T-helper 1 cell treated with Interleukin-12 subunit alpha and Interleukin-12 subunit beta and Interleukin-4 antibody, amounts not matched to agents 30 μg/mL and 1 μg/mL, for 36 hours (primary cell): Measurements from ENCODE around the gene KLHL33.

Experiments used
- H3K27ac Mint-ChIP-seq: one replicate; pipeline ENCODE4 v1.8.0; 2021; ENCODE audit warnings: mild to moderate bottlenecking, mixed read lengths
- H3K27me3 Mint-ChIP-seq: one replicate; pipeline ENCODE4 v1.8.0; 2021; ENCODE audit warnings: low read depth, mixed read lengths
- H3K36me3 Mint-ChIP-seq: one replicate; pipeline ENCODE4 v1.8.0; 2021; ENCODE audit warnings: low read depth, mixed read lengths
- H3K4me1 Mint-ChIP-seq: one replicate; pipeline ENCODE4 v1.8.0; 2021; ENCODE audit warnings: low read depth, mixed read lengths
- H3K4me3 Mint-ChIP-seq: one replicate; pipeline ENCODE4 v1.8.0; 2021; ENCODE audit warnings: mild to moderate bottlenecking, moderate library complexity, mixed read lengths
- H3K9me3 Mint-ChIP-seq: one replicate; pipeline ENCODE4 v1.8.0; 2021; ENCODE audit warnings: mixed read lengths

KLHL33 gene

GRCh38 chr14:20412876-20413743 is 22.9 kb downstream of the KLHL33 start, which contains the start of gene TEP1:
TEP1 (minus strand) TSS chr14:20413501; CDS start chr14:20408439, 5,062 bp downstream.
- Mint-ChIP-seq H3K4me1 (peaks cover 31% of the 10 kb centered on the region), H3K36me3 (peaks cover 8% of the 10 kb centered on the region), H3K4me3 (peak within 1 kb of the TSS; percentile 99), H3K27me3 (no peaks in the 10 kb centered on the region), H3K27ac (peak within 1 kb of the TSS; percentile 96), H3K9me3 (no peaks in the 10 kb centered on the region)

- H3K4me1 Mint-ChIP-seq, result peaks cover 33% of the 10 kb centered on the region
- H3K27me3 Mint-ChIP-seq, result no peaks in the 10 kb centered on the region
- peak overlapping the region; percentile 99 for H3K4me3 Mint-ChIP-seq
- H3K36me3 Mint-ChIP-seq, result peaks cover 12% of the 10 kb centered on the region
- H3K27ac Mint-ChIP-seq, result peak overlapping the region; percentile 96
- H3K9me3 Mint-ChIP-seq, result no peaks in the 10 kb centered on the region
These were observed 23.6 kb downstream of the KLHL33 start for GRCh38 chr14:20412411-20412810.

DNA sequence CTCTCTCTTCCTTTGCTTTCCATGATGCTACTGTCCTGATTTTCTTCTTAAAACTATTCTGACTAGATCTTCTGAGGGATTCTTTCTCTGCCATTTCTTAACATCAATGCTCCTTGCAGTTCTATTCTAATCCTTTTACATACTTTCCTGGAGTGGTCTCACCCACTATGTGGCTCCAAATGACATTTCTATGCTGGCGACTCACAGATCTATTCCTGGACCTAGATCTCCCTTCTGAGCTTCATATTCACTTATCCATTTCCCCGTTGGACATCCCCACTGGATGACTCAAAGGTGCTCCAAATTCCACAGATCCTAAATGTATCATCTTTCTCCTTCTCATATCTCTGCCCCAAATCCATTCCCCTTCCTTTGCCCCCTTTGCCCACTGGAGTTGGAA is 26.7 kb downstream of the KLHL33 start:
- Mint-ChIP-seq H3K4me1 (peaks cover 39% of the 10 kb centered on the region), H3K36me3 (peaks cover 36% of the 10 kb centered on the region), H3K4me3 (no peak overlapping the region), H3K27me3 (no peaks in the 10 kb centered on the region), H3K9me3 (no peaks in the 10 kb centered on the region), H3K27ac (no peak overlapping the region)

- H3K27ac Mint-ChIP-seq, result no peak overlapping the region
- no peaks in the 10 kb centered on the region for H3K9me3 Mint-ChIP-seq
- peaks cover 29% of the 10 kb centered on the region for H3K4me1 Mint-ChIP-seq
- no peak overlapping the region for H3K4me3 Mint-ChIP-seq
- H3K36me3 Mint-ChIP-seq, result peaks cover 63% of the 10 kb centered on the region
- no peaks in the 10 kb centered on the region for H3K27me3 Mint-ChIP-seq
These were observed 32.4 kb downstream of the KLHL33 start for GRCh38 chr14:20403521-20403920.

DNA sequence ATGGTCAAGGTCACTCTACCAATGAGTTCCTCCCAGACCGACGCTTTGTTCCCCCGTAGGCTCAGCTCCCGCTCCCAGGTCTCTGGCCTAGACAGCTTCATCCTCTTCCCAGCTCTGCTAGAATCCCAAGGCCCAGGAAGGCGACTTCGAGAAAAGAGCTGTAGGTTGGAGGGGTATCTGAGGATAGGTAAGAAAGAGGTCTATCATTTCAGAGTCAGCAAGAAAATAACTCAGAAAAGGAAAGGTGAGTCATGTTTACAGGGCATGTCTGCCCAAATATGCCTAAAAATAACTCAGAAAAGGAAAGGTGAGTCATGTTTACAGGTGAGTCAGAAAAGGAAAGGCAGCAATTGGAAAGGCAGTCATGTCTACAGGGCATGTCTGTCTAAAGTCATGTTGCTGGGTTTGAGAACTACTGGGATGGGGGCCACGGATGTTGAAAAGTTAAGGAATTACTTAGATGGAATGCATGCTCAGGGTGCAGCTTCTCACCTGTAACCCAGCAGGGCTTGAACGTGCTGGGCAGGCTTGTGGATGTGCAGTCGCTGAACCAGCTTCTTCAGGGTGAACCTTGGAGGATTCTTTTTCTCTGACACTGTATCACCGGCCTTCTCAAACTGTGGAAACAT is 34.9 kb downstream of the KLHL33 start:
- H3K4me1 Mint-ChIP-seq, result peaks cover 20% of the 10 kb centered on the region
- peak overlapping the region; percentile 67 for H3K27ac Mint-ChIP-seq
- H3K36me3 Mint-ChIP-seq, result peaks cover 60% of the 10 kb centered on the region
- no peaks in the 10 kb centered on the region for H3K27me3 Mint-ChIP-seq
- H3K9me3 Mint-ChIP-seq, result no peaks in the 10 kb centered on the region
- peak overlapping the region; percentile 38 for H3K4me3 Mint-ChIP-seq

- H3K4me1 Mint-ChIP-seq, result peaks cover 18% of the 10 kb centered on the region
These were observed 35.4 kb downstream of the KLHL33 start for GRCh38 chr14:20400589-20400964.

DNA sequence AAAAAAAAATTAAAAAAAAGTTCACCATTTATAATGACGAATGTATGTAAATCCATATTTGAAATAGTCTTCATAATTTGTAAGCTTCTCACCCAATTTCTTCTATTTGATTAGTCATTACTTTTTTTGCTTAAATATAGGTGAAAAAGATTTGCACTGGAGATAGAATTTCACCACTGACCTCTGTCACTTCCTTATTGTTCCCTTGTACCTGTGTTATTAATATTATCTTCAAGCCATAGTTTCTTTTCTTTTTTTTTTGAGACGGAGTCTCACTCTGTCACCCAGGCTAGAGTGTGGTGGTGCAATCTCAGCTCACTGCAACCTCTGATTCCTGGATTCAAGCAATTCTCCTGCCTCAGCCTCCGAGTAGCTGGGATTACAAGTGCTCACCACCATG is 38.5 kb downstream of the KLHL33 start:
- peaks cover 13% of the 10 kb centered on the region for H3K4me1 Mint-ChIP-seq
- no peaks in the 10 kb centered on the region for H3K27me3 Mint-ChIP-seq
- no peaks in the 10 kb centered on the region for H3K9me3 Mint-ChIP-seq
- H3K4me3 Mint-ChIP-seq, result no peak overlapping the region
- peaks cover 43% of the 10 kb centered on the region for H3K36me3 Mint-ChIP-seq
- H3K27ac Mint-ChIP-seq, result no peak overlapping the region

More at GRCh38 chr14:20400589-20400964, 35.4 kb downstream of the KLHL33 start:
- no peaks in the 10 kb centered on the region for H3K9me3 Mint-ChIP-seq
- peaks cover 60% of the 10 kb centered on the region for H3K36me3 Mint-ChIP-seq
- H3K27me3 Mint-ChIP-seq, result no peaks in the 10 kb centered on the region
- peak overlapping the region; percentile 38 for H3K4me3 Mint-ChIP-seq
- H3K27ac Mint-ChIP-seq, result peak overlapping the region; percentile 67

GRCh38 chr14:20391505-20391904 is 44.5 kb downstream of the KLHL33 start:
- Mint-ChIP-seq H3K27ac (no peak overlapping the region), H3K9me3 (no peaks in the 10 kb centered on the region), H3K4me3 (no peak overlapping the region), H3K36me3 (peaks cover 45% of the 10 kb centered on the region), H3K4me1 (no peaks in the 10 kb centered on the region), H3K27me3 (no peaks in the 10 kb centered on the region)

- Mint-ChIP-seq H3K27me3 (no peaks in the 10 kb centered on the region), H3K27ac (no peak overlapping the region), H3K36me3 (peaks cover 45% of the 10 kb centered on the region), H3K4me1 (no peaks in the 10 kb centered on the region), H3K9me3 (no peaks in the 10 kb centered on the region), H3K4me3 (no peak overlapping the region)
These were observed 47.8 kb downstream of the KLHL33 start for GRCh38 chr14:20388159-20388558.

- H3K4me1 Mint-ChIP-seq, result no peaks in the 10 kb centered on the region
- peaks cover 42% of the 10 kb centered on the region for H3K36me3 Mint-ChIP-seq
- no peak overlapping the region for H3K4me3 Mint-ChIP-seq
- no peaks in the 10 kb centered on the region for H3K27me3 Mint-ChIP-seq
- H3K27ac Mint-ChIP-seq, result no peak overlapping the region
- no peaks in the 10 kb centered on the region for H3K9me3 Mint-ChIP-seq
These were observed 48.4 kb downstream of the KLHL33 start for GRCh38 chr14:20387576-20387975.

DNA sequence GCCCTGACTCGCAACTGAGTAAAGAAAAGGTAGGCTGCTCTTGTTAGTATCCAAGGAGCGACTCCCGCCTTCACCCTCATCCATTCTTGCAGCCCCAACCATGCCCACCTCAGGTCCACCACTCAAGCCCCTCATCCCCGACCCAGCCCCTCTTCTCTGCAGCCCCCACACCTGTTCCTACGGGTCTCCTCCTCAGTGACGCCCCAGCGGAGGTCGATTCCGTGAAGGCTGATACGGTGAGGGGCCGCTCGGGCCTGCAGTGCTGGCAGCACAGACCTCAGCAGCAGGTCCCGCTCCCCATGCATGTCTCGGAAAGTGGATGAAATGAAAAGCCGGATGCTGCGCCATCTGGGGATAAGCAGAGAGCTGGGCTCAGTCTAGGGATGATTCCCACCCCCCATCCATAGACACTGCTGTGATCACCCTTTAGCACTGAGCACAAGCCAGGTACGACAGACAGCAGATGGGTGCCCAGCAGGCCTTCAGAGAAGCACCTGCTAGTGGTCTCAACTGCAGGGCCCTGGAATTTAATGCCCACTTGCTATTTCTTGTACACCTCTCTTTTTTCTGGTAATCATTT is 49.6 kb downstream of the KLHL33 start:
- Mint-ChIP-seq H3K27me3 (no peaks in the 10 kb centered on the region), H3K4me3 (no peak overlapping the region), H3K27ac (no peak overlapping the region), H3K4me1 (no peaks in the 10 kb centered on the region), H3K36me3 (peaks cover 46% of the 10 kb centered on the region), H3K9me3 (no peaks in the 10 kb centered on the region)

DNA sequence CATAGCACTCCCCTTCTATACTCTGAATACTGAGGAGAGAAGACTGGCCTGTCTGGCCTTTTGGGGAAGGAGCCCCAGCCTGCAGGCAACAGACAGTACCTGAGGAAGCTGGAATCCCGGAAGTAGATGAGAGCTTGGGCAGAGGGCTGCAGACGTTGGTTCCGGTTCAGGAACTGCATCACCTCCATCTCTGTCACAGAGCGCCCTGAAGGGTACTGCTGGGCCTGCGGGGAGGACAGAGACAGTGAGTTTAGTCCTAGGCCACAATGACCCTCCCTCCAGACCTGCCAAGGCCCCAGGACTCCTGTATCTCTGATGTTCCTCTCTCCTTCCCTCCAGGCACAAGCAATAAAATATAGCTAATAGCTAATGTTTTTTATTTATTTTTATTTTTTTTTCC is 51.1 kb downstream of the KLHL33 start:
- H3K4me1 Mint-ChIP-seq, result no peaks in the 10 kb centered on the region
- H3K36me3 Mint-ChIP-seq, result peaks cover 51% of the 10 kb centered on the region
- H3K27me3 Mint-ChIP-seq, result no peaks in the 10 kb centered on the region
- no peak overlapping the region for H3K27ac Mint-ChIP-seq
- H3K4me3 Mint-ChIP-seq, result no peak overlapping the region
- H3K9me3 Mint-ChIP-seq, result no peaks in the 10 kb centered on the region

DNA sequence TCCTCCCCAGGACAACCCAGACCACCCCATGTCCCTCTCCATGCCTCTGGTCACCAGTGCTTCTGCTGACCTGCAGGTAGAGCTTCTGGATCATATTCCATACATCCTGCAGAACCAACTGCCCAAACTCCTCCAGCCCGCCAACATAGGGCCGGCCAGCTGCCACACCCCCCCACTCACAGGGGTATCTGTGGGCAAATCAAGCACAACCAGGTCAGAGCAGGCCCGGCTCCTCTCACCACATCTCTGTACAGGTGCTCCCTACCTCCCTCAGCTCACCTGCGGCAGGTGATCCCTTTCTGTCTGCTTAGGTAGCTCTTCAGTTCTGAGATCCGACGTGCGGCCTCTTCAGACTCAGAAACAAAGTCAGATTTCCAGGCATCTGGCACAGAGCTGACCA is 51.6 kb downstream of the KLHL33 start:
- H3K27ac Mint-ChIP-seq, result no peak overlapping the region
- H3K36me3 Mint-ChIP-seq, result peaks cover 52% of the 10 kb centered on the region

DNA sequence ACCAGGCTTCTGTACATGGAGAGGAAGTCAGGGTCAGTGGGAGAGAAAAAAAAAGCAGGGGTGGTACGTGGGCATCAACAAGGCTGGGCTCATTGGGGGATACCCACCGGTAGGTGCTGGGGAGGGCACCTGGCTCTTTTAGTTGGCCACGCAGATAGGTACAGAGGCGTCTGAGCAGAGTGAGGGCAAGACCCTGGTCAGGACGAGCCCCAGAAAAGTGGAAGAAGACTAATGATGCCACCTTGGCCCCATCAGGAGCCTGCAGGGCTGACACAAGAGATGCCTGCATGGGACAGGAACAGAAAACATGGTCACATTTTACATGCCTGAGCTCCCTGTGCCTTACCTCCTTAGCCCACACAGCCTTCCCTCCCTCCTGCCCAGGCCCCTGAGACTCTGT is 52.3 kb downstream of the KLHL33 start:
- peaks cover 53% of the 10 kb centered on the region for H3K36me3 Mint-ChIP-seq
- H3K4me3 Mint-ChIP-seq, result no peak overlapping the region
- no peaks in the 10 kb centered on the region for H3K27me3 Mint-ChIP-seq
- H3K27ac Mint-ChIP-seq, result no peak overlapping the region
- no peaks in the 10 kb centered on the region for H3K4me1 Mint-ChIP-seq
- H3K9me3 Mint-ChIP-seq, result no peaks in the 10 kb centered on the region

More for the DNA sequence above, 51.6 kb downstream of the KLHL33 start:
- H3K4me1 Mint-ChIP-seq, result no peaks in the 10 kb centered on the region
- no peaks in the 10 kb centered on the region for H3K27me3 Mint-ChIP-seq
- H3K9me3 Mint-ChIP-seq, result no peaks in the 10 kb centered on the region
- H3K4me3 Mint-ChIP-seq, result no peak overlapping the region

DNA sequence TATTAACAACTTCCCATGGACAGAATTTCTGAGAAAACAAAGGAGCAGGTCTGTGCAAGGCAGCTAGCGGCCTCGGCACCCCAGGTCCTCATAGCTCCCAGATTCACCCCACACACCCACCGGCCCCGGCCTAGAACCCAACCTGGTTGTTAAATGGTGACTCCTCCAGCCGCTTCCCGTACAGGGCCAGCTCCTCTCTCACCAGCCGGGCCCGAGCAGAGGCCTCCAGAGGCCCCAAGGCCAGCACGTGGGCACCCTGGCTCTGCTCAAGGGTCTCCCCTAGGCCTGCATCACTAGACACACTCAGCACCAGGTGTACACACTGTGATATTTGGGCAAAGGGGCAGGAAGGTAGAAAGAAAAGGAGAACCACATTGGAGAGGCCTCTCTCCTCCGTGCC is 52.9 kb downstream of the KLHL33 start:
- Mint-ChIP-seq H3K4me1 (no peaks in the 10 kb centered on the region), H3K9me3 (no peaks in the 10 kb centered on the region), H3K27me3 (no peaks in the 10 kb centered on the region), H3K36me3 (peaks cover 52% of the 10 kb centered on the region), H3K4me3 (no peak overlapping the region), H3K27ac (no peak overlapping the region)
